SK-N-DZ (cell line): ENCODE results near the gene AREG.

Source experiments
- DNase-seq: peaks from one replicate; pipeline ENCODE4 v3.0.0-alpha.2; 2015; ENCODE audit warnings: low spot score

The AREG gene

GRCh38 chr4:74431113-74431826, 13.7 kb upstream of the AREG start:
- no peak for DNase-seq

- DNase-seq, result no peak
Observed at GRCh38 chr4:74433043-74433442, 11.9 kb upstream of the AREG start.

- no peak for DNase-seq
Observed at GRCh38 chr4:74433541-74434172, 11.3 kb upstream of the AREG start.

GRCh38 chr4:74435296-74435695, 9.6 kb upstream of the AREG start:
- DNase-seq, result no peak

GRCh38 chr4:74437866-74438265, 7.1 kb upstream of the AREG start:
- no peak for DNase-seq

- DNase-seq, result no peak
Observed at GRCh38 chr4:74438661-74439060, 6.3 kb upstream of the AREG start.

- DNase-seq, result no peak
Observed at GRCh38 chr4:74439952-74440351, 5.0 kb upstream of the AREG start.

GRCh38 chr4:74440356-74440755, 4.6 kb upstream of the AREG start:
- no peak for DNase-seq

- no peak for DNase-seq
Observed at GRCh38 chr4:74441744-74442143, 3.2 kb upstream of the AREG start.

GRCh38 chr4:74446193-74446868, 1.4 kb downstream of the AREG start:
- DNase-seq, result no peak

GRCh38 chr4:74446896-74447295, 2.0 kb downstream of the AREG start:
- no peak for DNase-seq

- DNase-seq, result no peak
Observed at GRCh38 chr4:74447636-74448233, 2.8 kb downstream of the AREG start.

GRCh38 chr4:74449571-74450297, 4.8 kb downstream of the AREG start:
- no peak for DNase-seq

- no peak for DNase-seq
Observed at GRCh38 chr4:74450298-74450683, 5.4 kb downstream of the AREG start.

- DNase-seq, result no peak
Observed at GRCh38 chr4:74451214-74451661, 6.3 kb downstream of the AREG start.

GRCh38 chr4:74453037-74453635, 8.2 kb downstream of the AREG start:
- DNase-seq, result no peak

GRCh38 chr4:74453829-74454742, 9.2 kb downstream of the AREG start:
- DNase-seq, result no peak

- no peak for DNase-seq
Observed at GRCh38 chr4:74455361-74456055, 10.6 kb downstream of the AREG start.

- DNase-seq, result no peak
Observed at GRCh38 chr4:74456056-74456744, 11.3 kb downstream of the AREG start.
